Medulla oblongata (tissue), 1 donor: Measurements from ENCODE around the gene TLR1.
"Not testable (repeated sequence)": the region's sequence is repeated elsewhere in the genome, so short reads cannot be mapped to it uniquely, and the experiment has no call there.

Experiments
- DNase-seq: peaks from one replicate; pipeline ENCODE4 v3.0.0-alpha.2; 2015; ENCODE audit errors: extremely low spot score

TLR1 gene

GRCh38 chr4:38804654-38805295, at the start of gene TLR1:
Gene TLR1, minus strand, starts transcription at chr4:38804791. Its CDS starts 5,960 bp downstream, at chr4:38798831.
- DNase-seq, result peak; percentile 87

- DNase-seq, result no peak
Observed at GRCh38 chr4:38846015-38846414, 41.4 kb upstream of the TLR1 start.

- DNase-seq, result no peak
Observed at GRCh38 chr4:38842994-38843393, 38.4 kb upstream of the TLR1 start.

GRCh38 chr4:38837849-38838248, 33.3 kb upstream of the TLR1 start:
- no peak for DNase-seq

GRCh38 chr4:38837334-38837733, 32.7 kb upstream of the TLR1 start:
- DNase-seq, result no peak

GRCh38 chr4:38834570-38834969, 30.0 kb upstream of the TLR1 start:
- DNase-seq, result no peak

- no peak for DNase-seq
Observed at GRCh38 chr4:38832624-38833528, 28.3 kb upstream of the TLR1 start.

GRCh38 chr4:38832206-38832605, 27.6 kb upstream of the TLR1 start:
- no peak for DNase-seq

GRCh38 chr4:38831653-38832052, 27.1 kb upstream of the TLR1 start:
- DNase-seq, result no peak

GRCh38 chr4:38829237-38829636, 24.6 kb upstream of the TLR1 start:
- no peak for DNase-seq

GRCh38 chr4:38823766-38824165, 19.2 kb upstream of the TLR1 start:
- no peak for DNase-seq

GRCh38 chr4:38822748-38823303, 18.2 kb upstream of the TLR1 start:
- DNase-seq, result no peak

- DNase-seq, result no peak
Observed at GRCh38 chr4:38821739-38822138, 17.1 kb upstream of the TLR1 start.

GRCh38 chr4:38820329-38821061, 15.9 kb upstream of the TLR1 start:
- DNase-seq, result no peak

GRCh38 chr4:38819569-38819968, 15.0 kb upstream of the TLR1 start:
- DNase-seq, result no peak

- no peak for DNase-seq
Observed at GRCh38 chr4:38818441-38818976, 13.9 kb upstream of the TLR1 start.

GRCh38 chr4:38815885-38816782, 11.5 kb upstream of the TLR1 start:
- peak; percentile 60 for DNase-seq

GRCh38 chr4:38814386-38814785, 9.8 kb upstream of the TLR1 start:
- DNase-seq, result no peak

- DNase-seq, result no peak
Observed at GRCh38 chr4:38811297-38811696, 6.7 kb upstream of the TLR1 start.

GRCh38 chr4:38807462-38807861, 2.9 kb upstream of the TLR1 start:
- not testable (repeated sequence) for DNase-seq

- not testable (repeated sequence) for DNase-seq
Observed at GRCh38 chr4:38806251-38806650, 1.7 kb upstream of the TLR1 start.
